ENCODE measurements around the gene YWHAE.
"Not testable (repeated sequence)": the region's sequence is repeated elsewhere in the genome, so short reads cannot be mapped to it uniquely, and the experiment has no call there.

The YWHAE gene

DNA sequence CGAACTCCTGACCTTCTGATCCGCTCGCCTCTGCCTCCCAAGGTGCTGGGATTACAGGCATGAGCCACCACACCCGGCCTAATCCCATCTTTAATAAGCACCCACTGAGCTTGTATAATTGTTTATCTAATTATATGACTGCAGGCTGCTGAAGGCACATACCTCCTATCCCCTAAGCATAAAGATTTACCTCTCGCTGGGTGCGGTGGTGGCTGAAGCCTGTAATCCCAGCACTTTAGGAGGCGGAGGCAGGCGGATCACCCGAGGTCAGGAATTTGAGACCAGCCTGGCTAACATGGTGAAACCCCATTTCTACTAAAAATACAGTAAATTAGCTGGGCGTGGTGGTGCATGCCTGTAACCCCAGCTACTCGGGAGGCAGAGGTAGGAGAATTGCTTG is 20.1 kb upstream of the YWHAE start:
- Histone ChIP-seq H3K36me3 (replicated peaks in 1 of 2; ENCODE audit: control insufficient read depth in 2 of 2, insufficient read depth in 2 of 2, low read length in 2 of 2) (peaks cover 16 to 61% of the 10 kb centered on the region in 2 donors), H3K4me3 (ENCODE audit: low read length in 2 of 2) (no peak overlapping the region), H3K4me1 (ENCODE audit: control insufficient read depth in 2 of 2, insufficient read depth in 1 of 2, low read depth in 1 of 2, low read length in 2 of 2) (peaks cover 0 to 3% of the 10 kb centered on the region in 2 donors), H3K79me1 (ENCODE audit: low read depth, low read length) (peaks cover 3% of the 10 kb centered on the region), H3K9ac (ENCODE audit: low read depth, low read length, poor library complexity) (no peak overlapping the region), H3K23ac (ENCODE audit: low read depth, low read length, poor library complexity) (no peak overlapping the region), H2BK12ac (ENCODE audit: low read length) (no peak overlapping the region), H3K9me3 (replicated peaks in 1 of 2; ENCODE audit: control insufficient read depth in 2 of 2, insufficient read depth in 1 of 2, low read depth in 1 of 2, low read length in 2 of 2) (no peaks in the 10 kb centered on the region), H3K4me2 (ENCODE audit: insufficient read depth, low read length, poor library complexity, severe bottlenecking) (no peak overlapping the region), H2BK120ac (ENCODE audit: low read depth, low read length) (no peak overlapping the region), H3K18ac (ENCODE audit: low read length) (no peak overlapping the region), H4K8ac (ENCODE audit: low read depth, low read length) (no peak overlapping the region), H3K14ac (ENCODE audit: low read length) (no peak overlapping the region), H2AFZ (ENCODE audit: low read length) (no peak overlapping the region), H2BK5ac (ENCODE audit: low read length) (no peak overlapping the region), H3K27ac (replicated peaks; ENCODE audit: low read length) (no peak overlapping the region), H4K91ac (ENCODE audit: low read depth, low read length, poor library complexity) (no peak overlapping the region), H2BK15ac (ENCODE audit: low read length) (no peak overlapping the region), H3K4ac (ENCODE audit: low read length) (no peak overlapping the region), H2AK5ac (ENCODE audit: low read depth, low read length) (no peak overlapping the region), H3K27me3 (ENCODE audit: control insufficient read depth in 3 of 3, insufficient read depth in 3 of 3, low read depth in 1 of 3, low read length in 3 of 3) (no peaks in the 10 kb centered on the region)
- WGBS, 2 donors (ENCODE audit: extremely low coverage in 2 of 2, insufficient read length in 2 of 2, insufficient replicate concordance in 1 of 2), result no CpG with 5 or more reads among the region's 11 CpGs
- no peak for DNase-seq (ENCODE audit: low spot score)

- not testable (repeated sequence) for H4K91ac ChIP-seq (ENCODE audit: low read depth, low read length, poor library complexity); H3K14ac ChIP-seq (ENCODE audit: low read length); H2BK120ac ChIP-seq (ENCODE audit: low read depth, low read length); H2BK12ac ChIP-seq (ENCODE audit: low read length); H3K27me3 ChIP-seq (ENCODE audit: control insufficient read depth in 3 of 3, insufficient read depth in 3 of 3, low read depth in 1 of 3, low read length in 3 of 3); H3K9me3 ChIP-seq (replicated peaks in 1 of 2; ENCODE audit: control insufficient read depth in 2 of 2, insufficient read depth in 1 of 2, low read depth in 1 of 2, low read length in 2 of 2); H2BK15ac ChIP-seq (ENCODE audit: low read length); DNase-seq (ENCODE audit: low spot score); H3K9ac ChIP-seq (ENCODE audit: low read depth, low read length, poor library complexity); H3K4me2 ChIP-seq (ENCODE audit: insufficient read depth, low read length, poor library complexity, severe bottlenecking); H2AK5ac ChIP-seq (ENCODE audit: low read depth, low read length); H3K4me3 ChIP-seq (ENCODE audit: low read length in 2 of 2); H3K18ac ChIP-seq (ENCODE audit: low read length); H2AFZ ChIP-seq (ENCODE audit: low read length); H3K27ac ChIP-seq (replicated peaks; ENCODE audit: low read length); H2BK5ac ChIP-seq (ENCODE audit: low read length); H4K8ac ChIP-seq (ENCODE audit: low read depth, low read length); H3K79me1 ChIP-seq (ENCODE audit: low read depth, low read length); H3K4me1 ChIP-seq (ENCODE audit: control insufficient read depth in 2 of 2, insufficient read depth in 1 of 2, low read depth in 1 of 2, low read length in 2 of 2); H3K4ac ChIP-seq (ENCODE audit: low read length); H3K23ac ChIP-seq (ENCODE audit: low read depth, low read length, poor library complexity)
- no CpG with 5 or more reads among the region's 10 CpGs for WGBS, 2 donors (ENCODE audit: extremely low coverage in 2 of 2, insufficient read length in 2 of 2, insufficient replicate concordance in 1 of 2)
- peaks cover 15 to 48% of the 10 kb centered on the region in 2 donors for H3K36me3 ChIP-seq (replicated peaks in 1 of 2; ENCODE audit: control insufficient read depth in 2 of 2, insufficient read depth in 2 of 2, low read length in 2 of 2)
These were observed 18.5 kb upstream of the YWHAE start for GRCh38 chr17:1418476-1418875.

- Histone ChIP-seq H3K79me1 (ENCODE audit: low read depth, low read length) (peaks cover 3% of the 10 kb centered on the region), H2AFZ (ENCODE audit: low read length) (no peak overlapping the region), H2AK5ac (ENCODE audit: low read depth, low read length) (no peak overlapping the region), H3K14ac (ENCODE audit: low read length) (no peak overlapping the region), H2BK5ac (ENCODE audit: low read length) (no peak overlapping the region), H4K91ac (ENCODE audit: low read depth, low read length, poor library complexity) (no peak overlapping the region), H3K9me3 (replicated peaks in 1 of 2; ENCODE audit: control insufficient read depth in 2 of 2, insufficient read depth in 1 of 2, low read depth in 1 of 2, low read length in 2 of 2) (peaks cover 0 to 2% of the 10 kb centered on the region in 2 donors), H2BK15ac (ENCODE audit: low read length) (no peak overlapping the region), H3K4ac (ENCODE audit: low read length) (no peak overlapping the region), H3K27ac (replicated peaks; ENCODE audit: low read length) (no peak overlapping the region), H4K8ac (ENCODE audit: low read depth, low read length) (no peak overlapping the region), H3K18ac (ENCODE audit: low read length) (no peak overlapping the region), H3K27me3 (ENCODE audit: control insufficient read depth in 3 of 3, insufficient read depth in 3 of 3, low read depth in 1 of 3, low read length in 3 of 3) (no peaks in the 10 kb centered on the region), H3K4me3 (ENCODE audit: low read length in 2 of 2) (no peak overlapping the region), H3K4me1 (ENCODE audit: control insufficient read depth in 2 of 2, insufficient read depth in 1 of 2, low read depth in 1 of 2, low read length in 2 of 2) (no peaks in the 10 kb centered on the region), H3K36me3 (replicated peaks in 1 of 2; ENCODE audit: control insufficient read depth in 2 of 2, insufficient read depth in 2 of 2, low read length in 2 of 2) (peaks cover 2 to 28% of the 10 kb centered on the region in 2 donors), H3K23ac (ENCODE audit: low read depth, low read length, poor library complexity) (no peak overlapping the region), H2BK12ac (ENCODE audit: low read length) (no peak overlapping the region), H3K4me2 (ENCODE audit: insufficient read depth, low read length, poor library complexity, severe bottlenecking) (no peak overlapping the region), H2BK120ac (ENCODE audit: low read depth, low read length) (no peak overlapping the region), H3K9ac (ENCODE audit: low read depth, low read length, poor library complexity) (no peak overlapping the region)
- no CpG with 5 or more reads among the region's 5 CpGs for WGBS, 2 donors (ENCODE audit: extremely low coverage in 2 of 2, insufficient read length in 2 of 2, insufficient replicate concordance in 1 of 2)
- DNase-seq (ENCODE audit: low spot score), result no peak
These were observed 16.4 kb upstream of the YWHAE start for GRCh38 chr17:1416414-1416813.

DNA sequence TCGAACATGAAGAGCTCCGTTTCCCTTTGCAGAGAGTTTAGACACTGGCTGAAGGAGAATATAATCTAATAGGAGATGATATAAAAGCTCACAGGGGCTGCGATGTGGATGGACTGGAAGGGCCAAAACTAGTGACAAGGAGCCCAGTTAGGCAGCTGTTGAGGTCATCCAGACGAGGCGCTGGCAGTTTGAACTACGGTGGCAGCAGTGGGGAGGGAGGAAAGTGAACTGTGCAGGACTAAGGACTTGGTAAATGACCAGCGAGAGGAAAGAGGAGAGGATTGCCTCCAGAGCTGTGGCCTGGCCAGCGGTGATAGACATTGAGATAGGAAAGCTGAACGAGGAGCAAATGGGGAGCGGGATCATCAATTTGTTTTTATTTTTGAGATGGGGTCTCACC is 14.6 kb upstream of the YWHAE start:
- Histone ChIP-seq H2AK5ac (ENCODE audit: low read depth, low read length) (no peak overlapping the region), H3K14ac (ENCODE audit: low read length) (no peak overlapping the region), H3K4me2 (ENCODE audit: insufficient read depth, low read length, poor library complexity, severe bottlenecking) (no peak overlapping the region), H3K27ac (replicated peaks; ENCODE audit: low read length) (no peak overlapping the region), H3K23ac (ENCODE audit: low read depth, low read length, poor library complexity) (no peak overlapping the region), H3K18ac (ENCODE audit: low read length) (no peak overlapping the region), H3K9me3 (replicated peaks in 1 of 2; ENCODE audit: control insufficient read depth in 2 of 2, insufficient read depth in 1 of 2, low read depth in 1 of 2, low read length in 2 of 2) (peaks cover 0 to 2% of the 10 kb centered on the region in 2 donors), H3K79me1 (ENCODE audit: low read depth, low read length) (peaks cover 3% of the 10 kb centered on the region), H3K27me3 (ENCODE audit: control insufficient read depth in 3 of 3, insufficient read depth in 3 of 3, low read depth in 1 of 3, low read length in 3 of 3) (no peaks in the 10 kb centered on the region), H3K9ac (ENCODE audit: low read depth, low read length, poor library complexity) (no peak overlapping the region), H3K36me3 (replicated peaks in 1 of 2; ENCODE audit: control insufficient read depth in 2 of 2, insufficient read depth in 2 of 2, low read length in 2 of 2) (peaks cover 0 to 10% of the 10 kb centered on the region in 2 donors), H2BK12ac (ENCODE audit: low read length) (no peak overlapping the region), H4K91ac (ENCODE audit: low read depth, low read length, poor library complexity) (no peak overlapping the region), H2BK15ac (ENCODE audit: low read length) (no peak overlapping the region), H3K4ac (ENCODE audit: low read length) (no peak overlapping the region), H2BK5ac (ENCODE audit: low read length) (no peak overlapping the region), H2AFZ (ENCODE audit: low read length) (no peak overlapping the region), H3K4me3 (ENCODE audit: low read length in 2 of 2) (no peak overlapping the region), H4K8ac (ENCODE audit: low read depth, low read length) (no peak overlapping the region), H3K4me1 (ENCODE audit: control insufficient read depth in 2 of 2, insufficient read depth in 1 of 2, low read depth in 1 of 2, low read length in 2 of 2) (no peaks in the 10 kb centered on the region), H2BK120ac (ENCODE audit: low read depth, low read length) (no peak overlapping the region)
- WGBS, 2 donors (ENCODE audit: extremely low coverage in 2 of 2, insufficient read length in 2 of 2, insufficient replicate concordance in 1 of 2), result no CpG with 5 or more reads among the region's 10 CpGs
- no peak for DNase-seq (ENCODE audit: low spot score)

Measured in neuronal stem cell (in vitro differentiated cells).